NB4 (cell line): Measurements from ENCODE around the gene TMC3.
A peak's percentile ranks its signal among the peaks of the same experiment; 100 is the strongest.

Experiments used
- DNase-seq: peaks from one replicate; pipeline ENCODE4 v3.0.0; 2010; ENCODE audit warnings: low read depth
- H3K4me3 ChIP-seq: one replicate; pipeline ENCODE4 v1.5.1; 2011; ENCODE audit warnings: mild to moderate bottlenecking, low read depth, low read length, moderate library complexity
- MYC ChIP-seq: IDR thresholded peaks from 2 replicates; pipeline ENCODE4 v1.6.1; 2011; ENCODE audit warnings: low read depth, low read length
- POLR2A ChIP-seq: IDR thresholded peaks from 2 replicates; pipeline ENCODE4 v1.6.1; 2011; ENCODE audit warnings: mild to moderate bottlenecking; ENCODE audit not compliant: insufficient read length; ENCODE audit errors: extremely low read depth
- TF ChIP-seq, protein P1 (sequence below): IDR thresholded peaks from 2 replicates; pipeline ENCODE4 v1.6.1; 2011; ENCODE audit warnings: low read depth, low read length
- TF ChIP-seq, protein P2 (sequence below): IDR thresholded peaks from one replicate; pipeline ENCODE4 v1.5.1; 2012; ENCODE audit warnings: low read depth, low read length

The TMC3 gene

DNA sequence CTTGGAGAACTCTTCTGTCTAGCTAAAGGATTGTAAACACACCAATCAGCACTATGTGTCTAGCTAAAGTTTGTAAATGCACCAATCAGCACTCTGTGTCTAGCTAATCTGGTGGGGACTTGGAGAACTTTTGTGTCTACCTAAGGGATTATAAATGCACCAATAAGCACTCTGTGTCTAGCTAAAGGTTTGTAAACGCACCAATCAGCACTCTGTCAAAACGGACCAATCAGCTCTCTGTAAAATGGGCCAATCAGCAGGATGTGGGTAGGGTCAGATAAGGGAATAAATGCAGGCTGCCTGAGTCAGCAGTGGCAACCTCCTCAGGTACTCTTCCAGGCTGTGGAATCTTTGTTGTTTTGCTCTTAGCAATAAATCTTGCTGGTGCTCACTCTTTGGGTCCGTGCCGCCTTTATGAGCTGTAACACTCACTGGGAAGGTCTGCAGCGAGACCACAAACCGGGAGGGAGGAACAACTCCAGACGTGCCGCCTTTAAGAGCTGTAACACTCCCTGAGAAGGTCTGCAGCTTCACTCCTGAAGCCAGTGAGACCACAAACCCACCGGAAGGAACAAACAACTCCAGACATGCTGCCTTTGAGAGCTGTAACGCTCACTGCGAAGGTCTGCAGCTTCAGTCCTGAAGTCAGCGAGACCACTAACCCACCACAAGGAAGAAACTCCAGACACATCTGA, 40.4 kb upstream of the TMC3 start:
- peak; percentile 35; the same call in 1 of the 2 replicates for TF ChIP-seq MYC
- TF ChIP-seq, protein P1, sequence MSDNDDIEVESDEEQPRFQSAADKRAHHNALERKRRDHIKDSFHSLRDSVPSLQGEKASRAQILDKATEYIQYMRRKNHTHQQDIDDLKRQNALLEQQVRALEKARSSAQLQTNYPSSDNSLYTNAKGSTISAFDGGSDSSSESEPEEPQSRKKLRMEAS, result 0 out of 2 replicates have a peak, but pooled peaks have one; percentile 30
- peak overlapping the region; percentile 65 for H3K4me3 ChIP-seq
- peak; percentile 97 for DNase-seq

DNA sequence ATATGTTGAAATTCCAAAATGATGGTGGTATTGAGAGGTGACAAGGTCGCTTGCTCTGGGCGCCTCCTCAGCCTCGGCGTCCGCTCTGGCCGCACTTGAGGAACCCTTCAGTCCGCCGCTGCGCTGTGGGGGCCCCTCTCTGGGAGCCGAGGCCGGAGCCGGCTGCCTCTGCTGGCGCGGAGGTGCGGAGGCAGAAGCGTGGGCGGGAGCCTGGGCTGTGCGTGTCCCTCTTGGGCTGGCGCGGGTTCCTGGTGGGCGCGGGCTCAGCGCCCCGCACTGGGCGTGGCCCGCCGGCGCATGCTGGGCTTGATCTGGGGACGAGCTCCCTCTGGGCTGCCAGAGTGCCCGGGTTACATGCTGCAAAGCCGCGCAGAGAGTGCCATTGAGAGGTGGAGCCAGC, 39.8 kb upstream of the TMC3 start:
- H3K4me3 ChIP-seq, result no peak overlapping the region
- TF ChIP-seq POLR2A, result no peak
- TF ChIP-seq, protein P1, result no peak
- no peak for TF ChIP-seq MYC
- TF ChIP-seq, protein P2, sequence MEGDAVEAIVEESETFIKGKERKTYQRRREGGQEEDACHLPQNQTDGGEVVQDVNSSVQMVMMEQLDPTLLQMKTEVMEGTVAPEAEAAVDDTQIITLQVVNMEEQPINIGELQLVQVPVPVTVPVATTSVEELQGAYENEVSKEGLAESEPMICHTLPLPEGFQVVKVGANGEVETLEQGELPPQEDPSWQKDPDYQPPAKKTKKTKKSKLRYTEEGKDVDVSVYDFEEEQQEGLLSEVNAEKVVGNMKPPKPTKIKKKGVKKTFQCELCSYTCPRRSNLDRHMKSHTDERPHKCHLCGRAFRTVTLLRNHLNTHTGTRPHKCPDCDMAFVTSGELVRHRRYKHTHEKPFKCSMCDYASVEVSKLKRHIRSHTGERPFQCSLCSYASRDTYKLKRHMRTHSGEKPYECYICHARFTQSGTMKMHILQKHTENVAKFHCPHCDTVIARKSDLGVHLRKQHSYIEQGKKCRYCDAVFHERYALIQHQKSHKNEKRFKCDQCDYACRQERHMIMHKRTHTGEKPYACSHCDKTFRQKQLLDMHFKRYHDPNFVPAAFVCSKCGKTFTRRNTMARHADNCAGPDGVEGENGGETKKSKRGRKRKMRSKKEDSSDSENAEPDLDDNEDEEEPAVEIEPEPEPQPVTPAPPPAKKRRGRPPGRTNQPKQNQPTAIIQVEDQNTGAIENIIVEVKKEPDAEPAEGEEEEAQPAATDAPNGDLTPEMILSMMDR, result no peak
- no peak for DNase-seq

DNA sequence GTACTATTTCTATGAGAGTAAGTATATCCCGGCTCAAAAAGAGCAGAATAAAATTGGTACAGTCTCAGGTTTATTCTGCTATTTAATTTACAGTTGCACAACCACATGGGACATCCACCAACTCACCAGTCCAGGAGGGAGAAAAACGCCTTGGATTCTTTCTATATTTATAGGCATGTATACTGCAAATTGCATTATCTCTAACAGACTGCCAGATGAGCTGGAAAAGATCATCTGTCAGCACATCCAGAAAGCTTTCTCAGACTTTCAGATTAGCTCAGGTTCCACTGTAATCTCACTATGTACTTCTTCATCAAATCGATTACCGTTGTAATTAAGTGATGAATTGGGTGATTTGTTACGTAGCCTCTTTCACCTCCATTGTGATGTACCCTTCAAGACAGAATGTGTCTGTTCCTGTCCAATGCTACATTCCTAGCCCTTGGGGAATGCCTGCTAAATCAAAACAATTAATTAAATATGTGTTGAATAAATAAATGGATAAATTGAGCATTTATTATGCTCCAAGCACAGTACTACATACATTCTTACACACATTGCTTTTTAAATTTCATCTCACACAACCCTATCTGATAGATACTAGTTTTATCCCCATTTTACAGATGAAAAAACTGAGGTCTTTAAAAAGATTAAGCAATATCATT, 38.1 kb upstream of the TMC3 start:
- TF ChIP-seq POLR2A, result no peak
- TF ChIP-seq, protein P2, result no peak
- no peak for TF ChIP-seq MYC
- TF ChIP-seq, protein P1, result no peak
- no peak overlapping the region for H3K4me3 ChIP-seq
- DNase-seq, result no peak

DNA sequence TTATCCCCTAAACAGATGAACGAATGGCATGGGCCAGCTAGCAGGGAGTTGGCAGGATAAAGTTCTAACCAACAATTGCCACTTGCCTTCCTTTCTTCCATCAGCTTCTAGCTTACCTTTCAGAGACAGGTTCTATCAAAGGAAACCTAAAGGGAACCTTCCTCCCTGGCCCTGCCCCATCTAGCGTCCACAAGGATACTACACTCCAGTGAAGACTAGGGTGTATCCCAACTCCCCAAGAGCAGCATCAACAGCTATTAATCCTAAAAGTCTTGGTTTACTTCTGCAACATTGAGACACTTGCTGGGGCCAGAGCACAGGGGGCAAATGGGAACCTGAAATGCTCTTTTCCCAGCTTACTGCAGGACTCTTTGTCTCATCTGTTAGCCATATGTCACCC, 37.0 kb upstream of the TMC3 start:
- TF ChIP-seq, protein P1, result no peak
- no peak for TF ChIP-seq POLR2A
- H3K4me3 ChIP-seq, result no peak overlapping the region
- DNase-seq, result no peak

DNA sequence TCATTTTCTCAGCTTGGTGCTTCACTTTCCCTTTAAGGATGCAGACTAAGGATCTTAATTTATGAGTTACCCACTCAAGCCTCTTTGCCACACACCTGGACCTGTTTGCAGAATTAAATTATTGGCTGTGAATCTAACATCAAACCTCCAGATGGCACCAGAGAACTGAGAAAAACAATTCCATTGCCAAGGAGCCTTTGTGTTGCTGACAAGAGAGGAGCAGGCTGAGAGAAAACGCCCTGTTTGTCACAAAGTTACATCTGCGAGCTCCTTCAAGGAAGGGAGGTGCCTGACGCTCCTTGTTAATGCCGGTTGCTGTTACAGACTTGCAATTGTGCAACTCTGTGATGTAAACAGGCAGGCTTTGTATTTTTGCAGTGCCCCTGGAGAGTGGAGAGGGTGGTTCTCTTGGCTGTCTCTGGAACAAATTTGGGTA, 36.3 kb upstream of the TMC3 start:
- no peak overlapping the region for H3K4me3 ChIP-seq
- TF ChIP-seq POLR2A (no peak), MYC (peak; percentile 65)
- TF ChIP-seq, protein P2, result peak; percentile 55
- TF ChIP-seq, protein P1, result peak; percentile 65
- peak; percentile 99 for DNase-seq

DNA sequence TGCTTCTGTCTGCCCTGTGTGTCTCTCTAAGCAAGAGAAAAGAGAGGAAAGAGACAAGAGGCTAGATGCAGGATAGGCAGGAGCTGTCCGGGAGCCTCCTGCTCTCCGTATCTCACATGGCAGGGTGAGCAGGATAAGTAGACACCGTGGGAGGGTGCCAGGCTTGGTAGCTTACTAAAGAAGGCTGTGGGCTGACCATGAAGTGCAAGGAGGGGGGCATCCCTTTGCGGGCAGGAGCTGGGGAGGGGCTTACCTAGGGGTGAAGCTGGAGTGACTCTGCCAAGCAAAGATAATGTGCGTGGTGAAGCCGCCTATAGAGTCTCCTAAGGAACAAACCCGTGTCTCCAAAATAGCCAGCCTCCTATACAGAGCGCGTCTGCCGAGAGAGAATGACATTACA, 33.7 kb upstream of the TMC3 start:
- TF ChIP-seq, protein P1, result no peak
- TF ChIP-seq, protein P2, result no peak
- no peak for TF ChIP-seq MYC
- H3K4me3 ChIP-seq, result no peak overlapping the region
- no peak for DNase-seq
